Ureter (tissue), 1 donor: Measurements from ENCODE around the gene MTA1. TPM values are rescaled to one million over a fixed set of nuclear protein-coding genes. Genes with fewer than 3 reads are reported as not detected.

ENCODE experiments used
- total RNA-seq: library from RNA; stranded (reverse); gene quantifications from one replicate; pipeline ENCODE4 v1.2.4, GENCODE V29; 2023
- donor health status: DM: yes; HTN: yes; CAD: no.

Gene MTA1
- total RNA-seq, 1 donor from 2014 or later = 169 TPM

Other genes with a start within 250 kb of the MTA1 start
- gene NUDT14, start 238.5 kb upstream of the MTA1 start, total RNA-seq = 42.4 TPM
- gene BTBD6, start 171.3 kb upstream of the MTA1 start, total RNA-seq = 36.3 TPM
- gene BRF1, start 118.8 kb upstream of the MTA1 start, total RNA-seq = 48.7 TPM
- 101 TPM for gene PACS2, start 105.1 kb upstream of the MTA1 start, total RNA-seq
- 6.2 TPM for gene TEX22, start 21.3 kb upstream of the MTA1 start, total RNA-seq
- 186 TPM for gene CRIP2, start 55.0 kb downstream of the MTA1 start, total RNA-seq
- 127 TPM for gene CRIP1, start 67.1 kb downstream of the MTA1 start, total RNA-seq
- 9.7 TPM for gene TEDC1, start 71.4 kb downstream of the MTA1 start, total RNA-seq
- 1.1 TPM for gene TMEM121, start 106.8 kb downstream of the MTA1 start, total RNA-seq